HK-2 (cell line): ENCODE results near the gene FEM1B.

Experiments used
- DNase-seq: peaks from one replicate; pipeline ENCODE4 v3.0.0-alpha.2; 2018; ENCODE audit not compliant: unreplicated experiment

Gene FEM1B

DNA sequence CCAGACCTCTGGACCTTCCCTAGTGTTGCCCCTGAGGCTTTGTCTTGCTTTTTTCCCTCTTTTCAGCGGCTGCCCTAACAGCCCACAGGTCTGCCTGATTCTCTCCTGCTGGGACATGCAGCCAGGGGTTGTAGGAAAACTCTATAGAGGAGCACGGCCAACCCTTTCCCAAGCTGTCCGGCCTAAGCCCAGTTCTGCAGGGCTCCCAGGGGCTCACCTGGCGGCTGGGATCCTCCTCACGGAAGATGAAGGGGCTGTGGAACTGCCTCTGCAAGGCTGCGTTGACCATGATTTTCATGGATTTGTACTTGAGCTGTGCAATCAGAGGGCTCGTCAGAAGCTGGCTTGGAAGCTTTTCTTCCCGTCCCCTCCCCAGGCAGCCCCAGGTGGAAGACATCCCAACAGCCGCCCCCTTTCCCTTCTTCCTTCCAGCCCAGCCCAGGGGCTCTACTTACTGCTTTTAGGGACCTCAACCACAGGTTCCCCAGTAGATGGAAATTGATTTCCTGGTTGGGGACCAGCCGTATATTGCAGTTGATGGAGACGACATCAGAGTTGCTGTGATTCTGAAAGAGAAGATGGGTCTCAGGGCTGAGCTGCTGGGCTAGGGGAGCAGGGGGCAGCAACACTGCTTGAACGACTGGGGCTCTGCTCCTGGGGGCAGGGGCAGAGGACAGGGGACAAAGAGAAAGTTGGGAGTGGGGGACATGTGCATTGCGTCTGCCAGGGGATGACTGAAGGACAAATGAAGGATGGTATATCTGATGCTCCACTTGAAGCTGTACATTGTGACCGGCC lies 29.8 kb downstream of the FEM1B start:
- no peak for DNase-seq

DNA sequence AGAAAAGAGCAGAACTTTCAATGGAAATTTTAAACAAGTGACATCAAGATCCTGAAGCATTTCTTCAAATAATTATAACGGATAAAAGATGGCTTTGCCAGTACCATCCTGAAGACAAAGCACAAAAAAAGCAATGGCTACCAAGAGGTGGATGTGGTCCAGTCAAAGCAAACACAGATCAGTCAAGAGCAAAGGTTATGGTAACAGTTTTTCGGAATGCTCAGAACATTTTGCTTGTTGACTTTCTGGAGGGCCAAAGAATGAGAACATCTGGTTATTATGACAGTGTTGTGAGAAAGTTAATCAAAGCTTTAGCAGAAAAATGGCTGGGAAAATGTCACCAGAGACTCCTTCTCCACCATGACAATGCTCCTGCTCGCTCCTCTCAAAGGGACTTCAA lies 31.5 kb downstream of the FEM1B start:
- DNase-seq = no peak

DNA sequence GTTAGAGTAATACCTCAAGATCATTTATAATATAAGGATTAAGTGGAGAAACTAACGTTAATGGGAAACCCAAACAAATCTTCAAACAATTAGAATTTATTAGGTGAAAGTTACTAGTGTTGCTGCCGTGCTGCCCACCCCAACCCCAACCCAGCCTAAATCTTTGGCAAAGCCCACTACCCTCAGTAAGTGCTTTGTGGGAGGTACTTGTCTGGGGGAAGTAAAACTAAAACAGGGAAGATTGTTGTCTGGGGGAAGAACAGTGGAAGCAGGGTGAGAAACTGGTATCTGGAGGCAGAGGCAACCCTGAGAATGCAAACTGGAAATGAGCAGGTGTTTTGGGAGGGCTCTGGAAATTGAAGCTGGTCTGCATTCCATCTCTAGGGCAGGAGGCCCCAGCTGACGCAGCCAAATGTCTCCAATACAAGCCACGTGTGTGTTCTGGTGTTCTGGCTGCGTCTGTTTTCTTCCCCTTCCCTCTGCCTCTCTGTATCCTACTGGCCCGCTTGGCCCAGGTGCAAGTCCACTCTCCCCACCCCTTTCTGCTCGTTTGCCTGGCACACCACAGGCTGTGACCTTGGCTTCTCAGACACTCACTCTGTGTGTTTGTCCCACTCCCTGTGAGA lies 32.7 kb downstream of the FEM1B start:
- DNase-seq = no peak

DNA sequence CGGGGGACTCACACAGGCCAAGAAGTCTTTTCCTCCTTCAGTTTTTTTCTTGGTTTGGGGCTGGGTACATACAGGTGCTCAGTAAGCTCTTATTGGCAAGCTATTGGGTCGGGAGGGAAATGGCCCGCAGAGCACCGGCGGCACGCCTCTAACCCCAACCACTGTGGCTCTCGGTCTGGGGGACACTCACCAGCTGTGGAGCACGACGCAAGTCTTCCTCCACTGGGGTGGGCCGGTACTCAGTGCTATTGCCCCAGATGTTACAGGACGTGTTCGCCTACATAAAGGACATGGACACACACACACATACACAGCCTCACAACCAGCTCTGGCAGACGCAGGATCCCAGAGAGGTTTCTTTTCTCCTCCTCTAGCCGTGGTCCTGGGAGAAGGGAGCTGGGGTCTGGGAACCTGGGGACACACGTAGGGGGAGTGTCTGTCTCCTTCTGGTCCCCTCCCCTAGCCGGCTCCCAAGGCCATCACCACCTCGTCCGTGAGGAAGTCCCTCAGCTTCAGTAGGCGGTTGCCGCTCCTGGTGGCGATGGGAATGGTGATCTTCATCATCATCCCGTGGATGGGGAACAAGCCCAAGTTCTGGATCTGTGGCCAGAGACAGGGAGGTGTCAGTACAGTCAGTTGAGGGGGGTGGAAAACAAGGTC lies 33.4 kb downstream of the FEM1B start:
- DNase-seq = no peak

DNA sequence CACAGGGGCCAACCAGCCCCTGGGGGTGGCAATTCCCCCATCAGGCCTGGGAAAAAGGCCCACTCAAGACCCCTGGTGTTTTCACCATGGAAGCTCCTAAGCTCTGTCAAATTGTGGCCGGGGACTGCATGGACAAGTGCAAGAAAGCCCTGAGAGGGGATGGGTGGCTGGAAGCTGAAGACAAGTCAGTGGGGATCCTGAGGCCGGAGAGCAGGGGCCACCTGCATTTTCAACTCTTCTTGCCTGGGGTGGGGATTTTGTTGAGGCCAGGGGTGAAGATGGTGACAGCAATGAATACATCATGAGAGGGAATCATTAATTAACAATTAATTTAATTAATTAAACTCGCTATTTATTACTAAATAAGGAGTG lies 33.9 kb downstream of the FEM1B start:
- DNase-seq = no peak

DNA sequence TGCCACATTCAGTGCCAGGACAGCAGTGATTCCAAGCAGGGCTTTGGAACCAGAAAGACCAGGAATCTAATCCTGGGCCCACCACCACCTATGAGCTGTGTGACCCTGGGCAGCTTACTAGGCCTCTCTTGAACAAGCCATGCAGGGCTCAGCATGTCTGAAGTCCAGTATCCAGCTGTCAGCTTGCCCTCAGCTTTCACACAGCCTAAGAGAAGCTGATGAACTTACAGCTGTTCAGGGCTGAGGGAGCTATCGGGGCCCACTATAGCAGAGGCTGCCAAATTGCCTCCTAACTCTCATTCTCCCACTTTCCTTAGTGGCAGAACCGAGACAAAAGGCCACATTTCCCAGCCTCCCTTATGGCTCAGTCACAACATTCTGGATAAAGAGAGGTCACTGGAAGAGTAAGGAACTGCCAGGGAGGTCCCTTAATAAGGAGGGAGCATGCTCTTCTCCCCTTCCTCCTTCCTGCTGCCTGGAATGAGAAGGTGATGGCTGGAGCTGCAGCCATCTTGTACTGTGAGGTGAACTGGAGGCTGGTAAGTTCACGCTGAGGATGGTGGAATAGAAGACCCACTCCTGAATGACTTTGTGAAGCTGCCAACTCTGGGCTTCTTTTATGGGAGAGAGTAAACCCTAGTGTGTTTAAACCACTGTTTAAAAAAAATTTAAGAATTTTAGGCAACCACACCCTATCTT lies 34.5 kb downstream of the FEM1B start:
- DNase-seq = no peak

DNA sequence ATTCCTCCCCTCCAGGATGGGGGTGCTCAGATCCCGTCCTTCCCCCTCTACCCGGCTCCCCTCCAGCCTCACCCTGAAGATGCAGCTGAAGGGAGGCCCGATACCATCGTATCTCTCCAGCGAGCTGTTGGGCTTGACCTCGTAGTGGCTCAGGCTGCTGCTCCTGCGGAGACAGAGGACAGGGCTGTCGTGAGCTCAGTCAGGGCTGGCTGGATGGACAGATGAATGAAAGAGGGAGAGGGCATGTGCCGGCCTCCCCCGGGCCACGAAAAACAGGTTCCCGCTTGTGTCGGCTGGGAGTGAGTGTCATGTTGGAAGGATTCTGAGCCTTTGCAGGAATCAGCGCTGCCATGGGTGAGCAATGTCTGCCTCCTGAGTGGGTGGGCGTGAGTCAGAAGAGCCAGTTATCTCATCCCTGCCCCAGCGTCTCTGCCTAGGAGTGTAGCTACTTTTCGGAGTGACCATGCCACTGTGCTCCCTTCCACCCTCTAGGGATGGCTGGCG lies 35.2 kb downstream of the FEM1B start:
- DNase-seq = no peak

DNA sequence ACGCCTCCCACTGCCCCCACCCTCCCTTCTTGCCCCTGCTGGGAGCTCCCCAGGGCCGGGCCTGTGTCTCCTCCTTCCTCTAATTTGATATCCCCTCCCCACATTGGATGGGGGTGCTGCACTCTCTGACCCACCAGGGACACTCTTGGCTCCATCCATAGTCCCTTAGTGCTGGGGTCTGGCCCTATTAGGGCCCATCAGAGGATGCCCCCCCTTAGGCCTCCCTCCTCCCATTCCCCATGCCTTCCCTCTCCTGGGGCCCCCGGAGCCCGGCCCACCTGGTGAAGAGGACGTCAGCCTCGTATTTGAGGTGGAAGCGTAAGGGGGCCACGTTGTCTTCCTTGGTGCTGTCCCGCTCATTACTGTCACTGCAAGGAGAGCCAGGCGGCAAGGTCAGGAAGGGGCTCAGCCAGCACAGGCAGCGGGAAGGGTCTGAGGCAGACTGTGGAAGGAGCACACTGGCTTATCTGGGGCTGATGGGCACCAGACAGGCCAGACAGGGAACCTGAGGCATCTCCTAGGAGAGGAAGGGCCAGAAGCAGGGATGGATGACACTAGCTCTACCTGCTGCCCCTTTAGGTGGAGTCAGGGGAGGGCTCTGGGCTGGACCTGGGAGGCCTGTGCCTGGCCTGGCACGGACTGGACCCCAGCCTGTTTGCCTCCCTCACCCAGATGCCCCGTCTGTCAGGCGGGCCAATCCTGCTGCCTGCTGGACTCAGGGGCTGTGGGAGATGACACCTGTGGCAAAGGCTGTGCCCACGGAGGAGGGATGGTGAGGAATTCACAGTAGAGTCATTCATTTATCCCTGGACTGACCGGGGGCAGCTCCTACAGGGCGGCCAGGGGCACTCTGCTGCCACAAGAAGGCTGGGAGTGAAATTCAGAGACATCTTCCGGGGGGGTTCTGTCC lies 36.2 kb downstream of the FEM1B start:
- DNase-seq = no peak

DNA sequence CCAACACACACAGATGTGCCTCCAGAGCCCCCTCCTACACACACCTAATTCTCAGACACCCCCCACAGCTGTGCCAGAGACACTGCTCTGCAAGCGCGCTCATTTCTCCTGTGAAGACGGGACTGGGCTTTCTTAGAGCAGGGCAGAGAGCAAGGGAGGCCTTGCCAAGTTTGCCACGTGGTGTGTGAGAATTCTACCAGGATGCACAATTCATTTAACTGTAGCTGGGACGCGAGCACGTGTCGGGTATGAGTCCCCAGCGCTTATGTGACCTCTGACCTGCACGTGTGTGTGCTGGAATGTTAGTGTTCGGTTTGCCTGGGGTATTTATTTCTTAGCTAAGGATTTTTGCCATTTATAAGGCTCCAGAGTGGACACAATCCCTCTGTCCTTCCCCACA lies 37.0 kb downstream of the FEM1B start:
- DNase-seq = no peak

DNA sequence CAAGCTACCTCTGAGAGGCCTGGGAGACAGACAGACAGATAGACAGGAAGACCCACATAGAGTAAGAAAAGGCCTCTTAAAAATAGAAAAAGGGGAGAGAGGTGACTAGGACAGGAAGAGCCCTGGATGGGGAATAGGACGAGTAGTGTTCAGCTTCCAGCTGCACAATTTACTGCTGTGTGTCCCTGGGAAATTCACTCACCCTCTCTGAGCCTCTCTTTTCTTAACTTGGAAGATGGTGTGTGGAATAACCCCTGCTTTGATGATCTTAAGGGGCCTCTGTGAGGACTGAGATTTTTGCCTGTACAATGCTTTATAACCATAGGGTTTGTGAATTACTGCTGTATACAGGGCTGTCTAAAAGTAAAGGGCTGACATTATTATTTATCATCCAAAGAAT lies 37.5 kb downstream of the FEM1B start:
- DNase-seq = no peak

DNA sequence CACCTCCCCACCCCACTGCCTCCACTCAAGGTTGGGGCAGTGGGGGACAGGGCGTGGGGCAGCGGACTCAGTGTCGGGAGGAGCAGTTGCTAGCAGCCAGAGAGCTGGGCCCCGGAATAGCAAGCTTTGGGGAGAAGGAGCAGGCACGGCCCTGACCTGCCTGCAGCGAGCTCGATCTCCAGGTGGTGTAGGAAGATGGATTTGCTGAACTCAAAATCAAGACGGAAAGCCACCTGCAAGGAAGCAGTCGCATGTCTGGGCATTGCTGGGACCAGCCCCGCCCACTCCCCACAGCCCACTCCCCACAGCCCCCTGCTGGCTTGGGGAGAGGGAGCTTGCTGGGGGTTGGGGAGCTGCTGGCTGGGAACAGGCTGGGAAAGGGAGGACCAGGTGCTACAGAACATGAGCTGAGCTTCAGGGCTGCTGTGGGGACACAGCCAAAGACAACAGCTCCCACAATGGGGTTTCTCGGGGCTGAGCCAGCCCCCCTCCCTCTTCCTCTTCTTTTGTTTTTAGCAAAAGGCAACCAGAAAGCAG lies 38.0 kb downstream of the FEM1B start:
- DNase-seq = no peak

DNA sequence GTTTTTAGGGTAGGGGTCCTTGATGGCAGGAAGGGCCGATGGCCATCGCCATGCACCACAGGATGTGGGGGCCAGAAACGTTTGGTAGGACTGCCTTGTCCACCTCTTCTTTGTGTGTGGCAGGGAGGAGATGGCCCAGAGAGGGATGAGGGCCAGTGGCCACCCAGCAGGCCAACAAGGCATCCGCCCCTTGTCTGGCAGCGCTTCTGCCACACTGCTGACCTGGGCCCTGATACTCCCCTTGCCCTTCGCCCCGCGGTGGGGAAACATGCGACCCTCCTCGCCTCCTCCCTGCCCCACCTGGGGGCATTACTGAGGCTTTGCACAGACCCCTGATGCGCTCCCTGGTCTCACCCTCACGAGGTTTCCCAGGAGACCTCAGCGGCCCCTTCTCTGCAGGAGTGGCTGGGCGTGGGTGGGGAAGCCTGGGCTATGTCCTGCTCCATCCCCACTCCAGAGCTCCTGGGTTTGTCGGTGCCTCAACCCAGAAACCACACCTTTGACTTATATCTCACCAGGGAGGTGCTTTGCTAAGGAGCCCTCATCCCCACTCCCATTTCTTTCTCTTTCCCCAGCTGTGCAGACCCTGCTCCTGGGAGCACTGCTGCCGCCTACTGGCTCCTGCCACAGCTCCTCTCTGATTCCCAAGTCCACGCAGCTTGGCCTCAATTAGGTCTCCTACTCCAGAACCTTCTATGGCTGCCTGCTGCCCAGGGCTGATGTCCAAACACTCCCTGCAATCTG lies 38.7 kb downstream of the FEM1B start:
- DNase-seq = no peak

DNA sequence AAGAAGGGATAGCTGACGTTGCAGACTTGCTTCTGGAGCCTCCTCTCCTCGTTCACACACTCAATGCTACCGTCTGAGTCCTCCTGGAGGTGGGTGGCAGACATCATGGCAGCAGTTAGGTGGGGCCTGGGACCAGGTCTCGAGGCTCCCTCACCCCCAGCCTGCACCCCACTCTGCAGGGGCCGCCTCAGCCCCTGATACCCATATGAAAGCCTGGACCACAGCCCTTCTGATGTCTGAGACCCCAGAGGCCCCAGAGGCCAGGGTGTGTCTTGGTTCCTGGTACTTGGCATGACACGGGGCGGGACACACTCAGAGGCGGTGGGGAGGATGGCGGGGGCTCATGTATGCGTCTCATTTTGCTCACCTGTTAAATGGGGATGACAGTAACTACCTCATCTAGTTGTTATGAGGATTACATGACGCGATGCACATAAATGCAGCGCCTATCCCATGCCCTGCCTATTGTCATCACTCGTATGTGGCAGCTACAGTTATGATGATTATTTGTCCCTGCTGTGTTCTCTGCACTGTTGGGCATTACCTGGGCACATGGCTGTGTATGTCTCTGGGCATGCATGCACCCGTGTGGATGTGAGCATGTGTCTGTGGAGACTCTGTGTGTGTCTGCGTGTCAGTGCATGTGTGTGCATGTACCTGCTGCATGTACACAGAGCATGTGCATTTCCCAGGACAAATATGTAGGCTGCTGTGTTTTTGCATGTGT lies 39.9 kb downstream of the FEM1B start:
- no peak for DNase-seq

DNA sequence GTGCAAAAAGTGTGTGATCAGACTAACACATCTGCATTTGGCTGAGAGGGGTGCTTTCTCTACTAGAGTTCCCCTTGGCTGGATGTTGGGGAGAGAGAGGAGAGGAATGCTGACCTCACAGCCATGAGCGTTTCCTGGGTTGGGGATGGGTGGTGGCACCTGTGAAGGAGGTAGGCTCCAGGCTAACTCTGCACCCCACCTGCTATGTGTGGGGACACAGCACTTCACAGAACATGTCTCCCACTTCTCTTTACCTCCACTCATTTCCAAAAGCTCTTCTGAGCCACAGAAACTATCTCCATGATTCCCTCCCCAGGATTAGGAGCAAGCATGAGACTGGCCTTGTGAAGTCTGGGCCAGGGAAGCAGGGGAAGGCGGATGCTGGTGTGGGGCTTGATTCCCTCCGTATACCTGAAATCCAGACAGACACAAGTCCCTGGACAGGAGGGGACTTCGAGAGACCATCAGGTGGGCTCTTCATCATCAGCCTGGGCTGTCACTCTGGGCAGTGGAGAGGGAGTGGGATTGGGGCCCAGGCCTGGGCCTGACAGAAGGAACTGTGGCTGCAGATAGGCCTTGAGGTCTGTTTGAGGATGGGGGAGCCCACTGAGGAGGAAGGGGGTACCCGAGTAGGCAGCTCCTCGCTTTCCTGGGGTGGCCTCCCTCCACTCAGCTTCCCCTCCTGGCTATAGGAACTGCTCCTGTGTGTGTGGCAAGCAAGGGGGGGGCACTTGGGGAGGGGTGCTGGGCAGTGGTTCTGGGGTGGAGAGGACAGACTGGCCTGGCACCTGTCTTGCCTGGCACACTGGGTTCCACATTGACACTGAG lies 40.7 kb downstream of the FEM1B start:
- no peak for DNase-seq

DNA sequence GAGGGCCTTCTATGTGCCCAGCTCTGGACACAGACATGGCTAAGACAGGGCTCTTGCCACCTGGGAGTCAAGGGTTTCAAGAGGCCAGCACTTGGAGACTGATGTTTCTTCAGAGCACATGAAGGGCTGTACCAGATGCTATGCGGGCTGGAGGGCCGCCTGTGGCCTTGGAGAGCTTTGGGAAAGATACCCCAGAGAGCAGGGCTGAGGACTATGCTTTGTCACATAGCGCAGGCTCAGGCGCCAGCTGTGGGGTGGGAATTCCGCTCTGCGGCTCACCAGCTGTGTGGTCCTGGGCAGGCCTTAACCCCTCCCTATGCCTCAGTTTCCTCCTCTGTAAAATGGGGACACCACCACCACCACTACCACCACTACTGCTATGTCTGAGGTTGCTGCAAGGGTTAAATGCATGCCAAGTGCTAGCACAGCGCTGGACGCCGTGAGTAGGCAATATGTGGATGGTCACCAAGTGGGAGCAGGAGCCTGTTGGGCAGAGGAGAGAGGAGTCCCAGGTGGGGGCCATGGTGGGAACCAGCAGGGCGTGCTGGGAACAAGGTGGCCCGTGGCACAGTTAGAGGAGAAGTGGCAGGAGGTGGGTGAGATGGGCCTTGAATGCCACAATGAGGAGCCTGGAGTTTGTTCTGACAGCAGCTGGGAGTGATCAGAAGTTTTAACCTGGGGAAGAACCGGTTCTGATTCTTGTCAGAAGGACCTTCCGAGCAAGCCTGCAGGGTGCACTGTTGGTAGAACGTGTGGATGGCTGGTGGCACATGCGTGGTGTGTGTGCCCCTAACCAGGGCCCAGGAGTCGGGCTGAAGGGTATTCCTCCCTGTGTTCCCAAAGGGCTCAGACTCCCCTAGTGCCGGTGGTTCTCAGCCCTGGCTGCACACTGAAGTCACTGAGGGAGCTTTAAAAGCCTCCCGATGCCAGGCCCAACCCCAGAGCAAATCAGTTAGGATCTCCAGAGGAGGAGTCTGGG lies 41.7 kb downstream of the FEM1B start:
- DNase-seq = no peak

DNA sequence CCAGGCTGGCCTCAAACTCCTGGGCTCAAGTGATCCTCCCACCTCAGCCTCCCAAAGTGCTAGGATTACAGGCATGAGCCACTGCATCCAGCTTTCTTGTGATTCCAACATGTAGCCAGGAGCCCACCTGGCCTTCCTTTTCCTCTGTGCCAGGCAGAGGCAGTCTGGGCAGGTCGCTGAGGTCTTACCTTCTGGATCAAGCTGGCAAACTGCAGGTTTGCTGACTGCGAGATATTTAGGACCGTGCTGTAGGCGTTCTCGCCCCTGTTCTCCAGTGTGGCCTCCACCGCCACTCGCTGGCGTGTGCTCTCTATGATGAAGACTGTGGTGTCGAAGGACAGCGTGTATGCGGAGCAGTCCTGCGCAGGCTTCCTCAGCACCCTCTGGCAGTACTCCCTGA lies 42.5 kb downstream of the FEM1B start:
- no peak for DNase-seq

DNA sequence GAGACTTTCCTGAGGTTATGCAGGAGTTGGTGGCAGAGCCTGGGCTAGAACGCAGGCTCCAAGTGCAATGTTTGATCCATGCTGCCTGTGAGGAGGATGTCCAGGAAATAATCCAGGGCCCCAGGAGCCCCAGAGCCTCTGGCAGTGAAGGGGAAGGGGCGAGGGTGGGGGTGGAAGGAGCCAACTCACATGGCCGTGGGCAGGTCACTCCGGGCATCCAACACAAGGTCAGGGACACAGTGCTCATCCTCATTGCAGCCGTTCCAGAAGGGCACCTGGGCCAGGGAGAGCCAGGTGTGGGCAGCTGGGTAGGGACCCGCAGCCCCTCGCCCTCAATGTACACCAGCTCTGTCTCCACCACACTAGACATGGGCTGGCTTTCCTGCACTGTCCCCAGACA lies 43.7 kb downstream of the FEM1B start:
- DNase-seq = no peak

DNA sequence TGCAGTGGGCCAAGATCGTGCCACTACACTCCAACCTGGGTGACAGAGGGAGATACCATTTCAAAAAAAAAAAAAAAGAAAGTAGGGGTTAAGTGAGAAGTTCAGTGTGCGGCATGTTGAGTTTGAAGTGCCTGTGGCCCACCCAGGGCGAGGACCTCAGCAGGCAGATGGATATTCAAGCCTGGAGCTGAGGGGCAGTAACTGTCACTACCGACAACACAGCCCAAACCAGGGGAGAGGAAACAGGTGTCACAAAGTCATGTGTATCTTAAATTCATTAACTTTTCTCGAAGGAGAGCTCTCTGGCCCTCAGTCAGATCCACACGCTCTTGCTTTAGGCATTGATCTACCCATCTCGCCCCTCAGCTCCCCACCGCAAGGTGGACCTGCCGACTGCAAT lies 45.3 kb downstream of the FEM1B start:
- DNase-seq = no peak
